KMS-11 (cell line): ENCODE measurements around the gene RECK.

Source experiments
- H2AFZ ChIP-seq: fragments of 200-600 bp; sonication (generic); 2 replicates; pipeline ENCODE4 v1.6.1; 2016; ENCODE audit warnings: antibody characterized with exemption, mixed run types, low read depth
- H3K27ac ChIP-seq: fragments of 200-600 bp; sonication (generic); 2 replicates; pipeline ENCODE4 v1.6.1; 2016; ENCODE audit warnings: mild to moderate bottlenecking, mixed run types
- H3K27me3 ChIP-seq: fragments of 200-600 bp; sonication (generic); 2 replicates; pipeline ENCODE4 v1.6.1; 2017; ENCODE audit warnings: mild to moderate bottlenecking, low read depth, mixed run types, moderate library complexity; ENCODE audit not compliant: insufficient read depth
- H3K36me3 ChIP-seq: fragments of 200-600 bp; sonication (generic); 2 replicates; pipeline ENCODE4 v1.6.1; 2017; ENCODE audit warnings: mild to moderate bottlenecking, mixed run types; ENCODE audit not compliant: insufficient read depth
- H3K4me1 ChIP-seq: fragments of 200-600 bp; sonication (generic); 2 replicates; pipeline ENCODE4 v1.6.1; 2016; ENCODE audit warnings: mild to moderate bottlenecking, low read depth, mixed run types; ENCODE audit not compliant: poor library complexity, severe bottlenecking
- H3K4me2 ChIP-seq: fragments of 200-600 bp; sonication (generic); 2 replicates; pipeline ENCODE4 v1.7.0; 2016; ENCODE audit warnings: mild to moderate bottlenecking, mixed run types
- H3K4me3 ChIP-seq: fragments of 200-600 bp; sonication (generic); IDR thresholded peaks from 2 replicates; pipeline ENCODE4 v1.6.1; 2017; ENCODE audit warnings: low read depth, low read length, mixed read lengths; ENCODE audit not compliant: insufficient read depth
- H3K79me2 ChIP-seq: fragments of 200-600 bp; sonication (generic); 2 replicates; pipeline ENCODE4 v1.6.1; 2016; ENCODE audit warnings: low read depth, mixed run types; ENCODE audit not compliant: insufficient read depth
- H3K9ac ChIP-seq: fragments of 200-600 bp; sonication (generic); 2 replicates; pipeline ENCODE4 v1.6.1; 2016; ENCODE audit warnings: mild to moderate bottlenecking, mixed run types
- H4K20me1 ChIP-seq: fragments of 200-600 bp; sonication (generic); 2 replicates; pipeline ENCODE4 v1.6.1; 2016; ENCODE audit warnings: mild to moderate bottlenecking, mixed run types; ENCODE audit not compliant: insufficient read depth
- TF ChIP-seq, protein P1 (sequence below): fragments of 200-600 bp; sonication (generic); conservative IDR thresholded peaks from 2 replicates; pipeline ENCODE4 v1.6.1; 2017; ENCODE audit warnings: low read depth, mild to moderate bottlenecking, antibody characterized with exemption, low read length, moderate library complexity, mixed read lengths

The RECK gene

DNA sequence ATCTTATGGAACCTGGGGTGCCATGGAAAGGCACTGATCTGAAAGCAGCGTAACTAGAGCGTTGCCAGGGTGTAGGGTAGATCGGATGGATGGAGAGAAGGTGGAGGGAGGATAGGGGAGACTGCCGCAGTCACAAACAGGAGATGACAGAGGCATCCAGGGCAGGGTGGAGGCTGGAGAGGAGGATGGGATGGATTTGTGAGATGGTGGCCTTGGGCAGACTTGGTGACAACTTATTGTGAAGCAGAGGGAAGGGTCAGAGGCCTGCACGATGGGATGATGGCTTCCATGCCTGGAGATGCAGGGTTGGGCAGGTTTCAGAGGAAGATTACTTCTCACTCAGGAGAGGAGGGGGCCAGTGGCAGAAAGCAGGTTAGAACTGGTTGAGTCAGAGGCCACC is 102.2 kb downstream of the RECK start:
- H3K4me1 ChIP-seq, result peaks cover 44% of the 10 kb centered on the region
- no peak overlapping the region for H3K9ac ChIP-seq
- no peak overlapping the region for H3K4me3 ChIP-seq
- no peak overlapping the region for H2AFZ ChIP-seq
- no peak overlapping the region for H3K27ac ChIP-seq
- H3K4me2 ChIP-seq, result no peak overlapping the region
- no peaks in the 10 kb centered on the region for H3K36me3 ChIP-seq
- TF ChIP-seq, protein P1, sequence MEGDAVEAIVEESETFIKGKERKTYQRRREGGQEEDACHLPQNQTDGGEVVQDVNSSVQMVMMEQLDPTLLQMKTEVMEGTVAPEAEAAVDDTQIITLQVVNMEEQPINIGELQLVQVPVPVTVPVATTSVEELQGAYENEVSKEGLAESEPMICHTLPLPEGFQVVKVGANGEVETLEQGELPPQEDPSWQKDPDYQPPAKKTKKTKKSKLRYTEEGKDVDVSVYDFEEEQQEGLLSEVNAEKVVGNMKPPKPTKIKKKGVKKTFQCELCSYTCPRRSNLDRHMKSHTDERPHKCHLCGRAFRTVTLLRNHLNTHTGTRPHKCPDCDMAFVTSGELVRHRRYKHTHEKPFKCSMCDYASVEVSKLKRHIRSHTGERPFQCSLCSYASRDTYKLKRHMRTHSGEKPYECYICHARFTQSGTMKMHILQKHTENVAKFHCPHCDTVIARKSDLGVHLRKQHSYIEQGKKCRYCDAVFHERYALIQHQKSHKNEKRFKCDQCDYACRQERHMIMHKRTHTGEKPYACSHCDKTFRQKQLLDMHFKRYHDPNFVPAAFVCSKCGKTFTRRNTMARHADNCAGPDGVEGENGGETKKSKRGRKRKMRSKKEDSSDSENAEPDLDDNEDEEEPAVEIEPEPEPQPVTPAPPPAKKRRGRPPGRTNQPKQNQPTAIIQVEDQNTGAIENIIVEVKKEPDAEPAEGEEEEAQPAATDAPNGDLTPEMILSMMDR, result no peak
- H3K79me2 ChIP-seq, result no peaks in the 10 kb centered on the region
- H4K20me1 ChIP-seq, result no peaks in the 10 kb centered on the region
- no peaks in the 10 kb centered on the region; the same call in 1 of the 2 replicates for H3K27me3 ChIP-seq

DNA sequence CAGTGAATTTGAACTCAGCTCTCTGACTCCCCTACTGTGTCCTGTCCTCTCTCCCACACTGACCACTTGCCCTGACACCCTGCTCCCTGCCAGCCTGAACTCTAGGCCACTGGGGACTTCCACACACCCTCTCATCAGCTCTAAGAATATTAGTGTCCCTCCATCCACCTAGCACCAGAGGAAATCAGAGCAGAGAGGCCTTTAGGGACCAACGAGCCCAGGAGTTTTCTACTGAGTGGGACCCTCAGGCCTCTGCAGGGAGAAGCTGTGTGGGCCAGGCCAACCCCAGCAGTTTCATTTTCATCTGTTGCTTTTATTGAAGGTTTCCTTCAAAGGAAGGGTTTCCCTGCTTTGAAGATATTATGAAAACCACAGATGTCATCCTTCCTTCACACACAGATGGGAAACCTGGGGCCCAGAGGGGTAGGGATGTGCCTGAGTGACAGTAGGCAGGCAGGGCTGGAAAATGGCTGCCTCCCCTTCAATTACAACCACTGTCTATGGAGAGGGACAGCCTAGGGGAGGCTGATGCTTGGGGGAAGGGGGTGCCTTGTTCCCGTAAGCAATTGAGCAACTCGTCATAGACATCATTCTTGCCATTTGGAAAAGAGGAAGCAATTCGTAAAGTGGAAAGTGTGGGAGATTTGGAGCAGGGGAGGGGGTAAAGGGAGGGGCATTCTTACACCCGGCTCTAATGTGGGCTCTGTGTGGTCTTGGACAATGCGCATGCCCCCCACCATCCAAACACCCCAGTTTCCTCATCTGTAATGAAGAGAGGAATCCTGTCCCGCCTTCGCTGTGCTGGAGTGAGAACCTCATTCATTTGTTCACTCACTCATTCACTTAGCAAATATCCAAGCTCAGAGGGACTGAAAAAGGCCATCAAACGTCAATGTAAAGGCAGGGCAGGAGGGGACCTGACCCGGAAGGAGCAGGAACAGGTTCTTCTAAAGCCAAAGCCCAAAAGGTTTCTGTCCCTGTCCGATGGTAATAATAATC is 103.7 kb downstream of the RECK start:
- Histone ChIP-seq H3K4me1 (peaks cover 44% of the 10 kb centered on the region), H3K27me3 (no peaks in the 10 kb centered on the region; the same call in 1 of the 2 replicates), H4K20me1 (no peaks in the 10 kb centered on the region), H3K4me3 (no peak overlapping the region), H3K27ac (peak overlapping the region; percentile 17; the same call in 1 of the 2 replicates), H3K9ac (no peak overlapping the region), H3K79me2 (no peaks in the 10 kb centered on the region), H2AFZ (no peak overlapping the region), H3K36me3 (no peaks in the 10 kb centered on the region), H3K4me2 (peak overlapping the region; percentile 36)
- TF ChIP-seq, protein P1, result no peak

DNA sequence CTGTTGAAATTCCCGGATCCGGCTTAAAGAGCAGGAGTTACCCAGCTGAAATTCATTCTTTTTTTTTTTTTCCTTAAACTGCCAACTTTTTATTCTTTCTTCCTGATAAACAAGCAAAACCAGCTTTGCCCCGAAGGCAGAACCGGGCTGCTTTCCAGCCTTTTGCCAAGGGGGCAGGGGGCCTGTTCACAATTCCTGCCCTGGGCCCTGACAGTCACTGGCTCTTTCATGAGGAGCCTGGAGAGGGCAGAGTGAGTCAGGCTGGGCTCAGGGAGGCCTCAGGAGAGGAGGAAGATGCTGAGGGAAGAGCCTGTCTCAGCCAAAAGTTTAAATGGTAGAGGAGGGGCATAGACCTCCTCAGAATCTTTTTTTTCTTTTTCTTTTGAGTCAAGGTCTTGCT is 104.6 kb downstream of the RECK start:
- H3K36me3 ChIP-seq, result no peaks in the 10 kb centered on the region
- H2AFZ ChIP-seq, result no peak overlapping the region
- no peaks in the 10 kb centered on the region for H4K20me1 ChIP-seq
- TF ChIP-seq, protein P1, result no peak
- peaks cover 40% of the 10 kb centered on the region for H3K4me1 ChIP-seq
- H3K79me2 ChIP-seq, result no peaks in the 10 kb centered on the region
- peak overlapping the region; percentile 36; the same call in 1 of the 2 replicates for H3K4me2 ChIP-seq
- no peaks in the 10 kb centered on the region for H3K27me3 ChIP-seq
- H3K4me3 ChIP-seq, result no peak overlapping the region
- no peak overlapping the region for H3K27ac ChIP-seq
- no peak overlapping the region for H3K9ac ChIP-seq

DNA sequence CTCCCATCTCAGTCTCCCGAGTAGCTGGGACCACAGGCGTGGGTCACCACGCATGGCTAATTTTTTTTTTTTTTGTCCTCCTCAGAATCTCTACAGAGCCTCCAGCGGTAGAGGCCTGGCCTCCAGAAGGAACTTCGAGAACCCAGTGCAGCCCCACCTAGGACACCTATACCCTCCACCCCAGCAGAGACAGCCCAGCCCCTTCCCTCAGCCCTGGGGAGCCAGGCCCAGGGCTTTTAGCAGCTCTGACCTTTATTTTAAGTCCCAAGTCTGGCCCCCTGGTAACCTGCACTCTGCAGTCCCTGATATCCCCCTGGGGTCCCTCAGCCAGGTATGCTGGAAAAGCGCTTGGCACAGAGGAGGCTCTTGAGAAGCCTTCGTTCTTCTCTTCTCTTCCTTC is 105.0 kb downstream of the RECK start:
- Histone ChIP-seq H4K20me1 (no peaks in the 10 kb centered on the region), H3K79me2 (no peaks in the 10 kb centered on the region), H3K27ac (no peak overlapping the region), H3K36me3 (no peaks in the 10 kb centered on the region), H3K4me2 (no peak overlapping the region), H3K27me3 (no peaks in the 10 kb centered on the region), H3K9ac (no peak overlapping the region), H2AFZ (no peak overlapping the region), H3K4me3 (no peak overlapping the region), H3K4me1 (peaks cover 40% of the 10 kb centered on the region)
- TF ChIP-seq, protein P1, result no peak
